ENCODE data around the gene TRIM63. TPM values are rescaled to one million over a fixed set of nuclear protein-coding genes. Genes with fewer than 3 reads are reported as not detected.
A peak's percentile ranks its signal among the peaks of the same experiment; 100 is the strongest.

TRIM63 gene
- total and polyA plus RNA-seq, 9 donors: 25.8 to 59.2 (median 41.7) TPM

DNA sequence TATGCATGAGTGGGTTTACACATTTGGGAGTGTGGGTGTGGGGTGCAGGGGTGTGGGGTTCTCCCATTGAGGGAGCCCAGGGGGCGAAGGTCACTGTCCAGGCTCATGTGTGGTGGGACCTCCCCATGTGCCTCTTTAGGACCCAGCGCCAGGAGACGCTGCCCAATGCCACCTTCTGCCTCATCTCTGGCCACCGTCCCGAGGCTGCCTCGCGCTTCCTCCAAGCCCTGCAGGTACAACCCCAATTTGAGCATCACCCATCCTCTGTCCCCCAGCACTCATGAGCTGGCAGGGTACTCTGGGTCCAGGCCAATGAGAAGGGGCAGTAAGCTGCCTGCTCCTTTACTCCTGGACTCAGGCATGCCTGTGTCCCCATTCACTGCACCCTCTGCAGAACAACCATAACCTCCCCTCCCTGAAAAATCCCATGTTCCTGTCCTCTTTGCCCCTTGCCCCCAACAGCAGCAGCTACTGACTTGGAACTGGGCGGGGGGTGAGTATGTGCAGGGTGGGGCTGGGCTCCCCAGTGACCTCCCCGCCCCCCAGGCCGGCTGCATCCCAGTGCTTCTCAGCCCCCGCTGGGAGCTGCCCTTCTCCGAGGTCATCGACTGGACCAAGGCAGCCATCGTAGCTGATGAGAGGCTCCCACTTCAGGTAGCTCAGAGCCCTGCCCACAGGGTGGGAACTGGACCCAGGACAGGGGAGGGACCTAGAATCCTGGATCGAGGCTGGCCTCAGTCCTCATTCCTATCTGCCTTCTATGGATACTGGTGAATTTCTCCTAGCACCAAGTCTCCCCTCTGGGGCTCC is 38.2 kb downstream of the TRIM63 start:
- Histone ChIP-seq H3K27ac (ENCODE audit: low read length) (no peak overlapping the region), H3K36me3 (ENCODE audit: control insufficient read depth, insufficient read depth, low read length) (no peaks in the 10 kb centered on the region), H3K27me3 (ENCODE audit: control insufficient read depth, insufficient read depth, low read length) (peaks cover 17% of the 10 kb centered on the region), H3K9me3 (replicated peaks; ENCODE audit: control insufficient read depth, low read depth, low read length) (no peaks in the 10 kb centered on the region), H3K4me3 (ENCODE audit: low read length) (no peak overlapping the region), H3K4me1 (ENCODE audit: control insufficient read depth, insufficient read depth, low read length) (peaks cover 2% of the 10 kb centered on the region)
- WGBS (ENCODE audit: insufficient coverage): 69% methylated on average over 12 of the region's 15 CpGs
- no peak for DNase-seq

DNA sequence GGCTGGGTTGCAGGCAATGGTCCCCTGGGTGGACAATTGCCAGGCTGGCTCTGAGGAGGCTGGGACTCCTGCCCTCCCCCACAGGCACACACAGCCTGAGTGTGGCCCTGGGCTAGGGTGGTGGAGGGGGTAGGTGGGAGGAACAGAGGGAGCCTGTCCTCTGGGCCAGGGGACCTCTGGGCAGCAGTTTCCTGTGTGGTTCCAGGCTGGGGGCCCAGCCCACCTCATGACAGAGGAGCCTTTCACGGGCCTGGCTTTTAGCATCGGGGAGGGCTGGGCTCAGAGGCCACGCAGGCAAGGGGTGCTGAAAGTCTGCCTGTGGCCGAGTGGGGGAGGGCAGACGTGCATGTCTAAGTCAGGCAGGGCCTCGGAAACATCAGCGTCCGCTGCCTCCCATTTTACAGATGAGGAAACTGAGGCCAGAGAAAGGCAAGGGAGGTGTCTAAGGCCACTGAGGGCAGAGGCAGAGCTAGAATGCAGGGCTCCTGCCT is 38.9 kb downstream of the TRIM63 start:
- WGBS (ENCODE audit: insufficient coverage): 63% methylated on average over 7 of the region's 8 CpGs

GRCh38 chr1:26027716-26028489 is 39.5 kb downstream of the TRIM63 start:
- WGBS (ENCODE audit: insufficient coverage): 43% methylated on average over 2 of the region's 3 CpGs
- peaks cover 12% of the 10 kb centered on the region for H3K4me1 ChIP-seq (ENCODE audit: control insufficient read depth, insufficient read depth, low read length)
- no peak for DNase-seq

More for the DNA sequence above, 38.9 kb downstream of the TRIM63 start:
- peaks cover 6% of the 10 kb centered on the region for H3K4me1 ChIP-seq (ENCODE audit: control insufficient read depth, insufficient read depth, low read length)
- no peak for DNase-seq
- no peaks in the 10 kb centered on the region for H3K36me3 ChIP-seq (ENCODE audit: control insufficient read depth, insufficient read depth, low read length)
- H3K4me3 ChIP-seq (ENCODE audit: low read length): no peak overlapping the region
- no peaks in the 10 kb centered on the region for H3K9me3 ChIP-seq (replicated peaks; ENCODE audit: control insufficient read depth, low read depth, low read length)
- no peak overlapping the region for H3K27ac ChIP-seq (ENCODE audit: low read length)
- peaks cover 10% of the 10 kb centered on the region for H3K27me3 ChIP-seq (ENCODE audit: control insufficient read depth, insufficient read depth, low read length)

GRCh38 chr1:26025517-26025916 is 41.9 kb downstream of the TRIM63 start:
- Histone ChIP-seq H3K36me3 (ENCODE audit: control insufficient read depth, insufficient read depth, low read length) (no peaks in the 10 kb centered on the region), H3K27ac (ENCODE audit: low read length) (no peak overlapping the region), H3K9me3 (replicated peaks; ENCODE audit: control insufficient read depth, low read depth, low read length) (no peaks in the 10 kb centered on the region), H3K4me1 (ENCODE audit: control insufficient read depth, insufficient read depth, low read length) (peaks cover 36% of the 10 kb centered on the region), H3K27me3 (ENCODE audit: control insufficient read depth, insufficient read depth, low read length) (no peaks in the 10 kb centered on the region), H3K4me3 (ENCODE audit: low read length) (no peak overlapping the region)
- WGBS (ENCODE audit: insufficient coverage): 60% methylated on average over 4 of the region's 5 CpGs
- no peak for DNase-seq

More at GRCh38 chr1:26027716-26028489, 39.5 kb downstream of the TRIM63 start:
- H3K9me3 ChIP-seq (replicated peaks; ENCODE audit: control insufficient read depth, low read depth, low read length): no peaks in the 10 kb centered on the region
- no peak overlapping the region for H3K27ac ChIP-seq (ENCODE audit: low read length)
- H3K27me3 ChIP-seq (ENCODE audit: control insufficient read depth, insufficient read depth, low read length): peaks cover 3% of the 10 kb centered on the region
- H3K36me3 ChIP-seq (ENCODE audit: control insufficient read depth, insufficient read depth, low read length): no peaks in the 10 kb centered on the region
- H3K4me3 ChIP-seq (ENCODE audit: low read length): no peak overlapping the region

DNA sequence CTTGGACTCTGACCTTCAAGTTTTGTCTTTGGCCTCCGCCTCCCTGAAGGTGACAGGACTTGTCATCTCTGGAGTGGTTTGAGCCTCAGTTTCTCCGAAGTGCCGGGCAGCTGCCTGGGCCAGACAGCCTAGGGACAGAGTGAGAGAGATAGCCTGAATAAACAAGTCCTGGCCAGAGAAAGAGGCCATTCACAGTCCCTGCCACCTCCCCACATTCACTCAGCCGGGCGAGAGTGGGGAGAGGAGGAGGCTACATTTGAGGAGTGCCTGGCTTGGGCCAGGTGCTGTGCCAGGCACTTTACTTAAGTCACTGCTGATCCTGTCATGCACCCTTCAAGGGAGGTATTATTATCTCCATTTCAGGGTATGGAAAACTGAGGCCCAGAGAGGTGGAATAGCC is 42.4 kb downstream of the TRIM63 start:
- Histone ChIP-seq H3K27ac (ENCODE audit: low read length) (no peak overlapping the region), H3K4me1 (ENCODE audit: control insufficient read depth, insufficient read depth, low read length) (peaks cover 40% of the 10 kb centered on the region), H3K4me3 (ENCODE audit: low read length) (no peak overlapping the region)

GRCh38 chr1:26023826-26024225 is 43.6 kb downstream of the TRIM63 start:
- H3K4me3 ChIP-seq (ENCODE audit: low read length): no peak overlapping the region
- no peak for DNase-seq
- no peak overlapping the region for H3K27ac ChIP-seq (ENCODE audit: low read length)
- no peaks in the 10 kb centered on the region for H3K27me3 ChIP-seq (ENCODE audit: control insufficient read depth, insufficient read depth, low read length)
- WGBS (ENCODE audit: insufficient coverage): 84% methylated on average over 2 of the region's 5 CpGs
- H3K9me3 ChIP-seq (replicated peaks; ENCODE audit: control insufficient read depth, low read depth, low read length): no peaks in the 10 kb centered on the region
- no peaks in the 10 kb centered on the region for H3K36me3 ChIP-seq (ENCODE audit: control insufficient read depth, insufficient read depth, low read length)
- peaks cover 44% of the 10 kb centered on the region for H3K4me1 ChIP-seq (ENCODE audit: control insufficient read depth, insufficient read depth, low read length)

More for the DNA sequence above, 42.4 kb downstream of the TRIM63 start:
- no peak for DNase-seq
- Histone ChIP-seq H3K27me3 (ENCODE audit: control insufficient read depth, insufficient read depth, low read length) (no peaks in the 10 kb centered on the region), H3K9me3 (replicated peaks; ENCODE audit: control insufficient read depth, low read depth, low read length) (no peaks in the 10 kb centered on the region), H3K36me3 (ENCODE audit: control insufficient read depth, insufficient read depth, low read length) (no peaks in the 10 kb centered on the region)
- 100% methylated on average over 1 of the region's 5 CpGs for WGBS (ENCODE audit: insufficient coverage)

GRCh38 chr1:26023009-26023408 is 44.4 kb downstream of the TRIM63 start:
- no peak overlapping the region for H3K27ac ChIP-seq (ENCODE audit: low read length)
- DNase-seq: no peak
- peaks cover 44% of the 10 kb centered on the region for H3K4me1 ChIP-seq (ENCODE audit: control insufficient read depth, insufficient read depth, low read length)
- no peaks in the 10 kb centered on the region for H3K27me3 ChIP-seq (ENCODE audit: control insufficient read depth, insufficient read depth, low read length)
- WGBS (ENCODE audit: insufficient coverage): 70% methylated on average over 6 of the region's 13 CpGs
- H3K36me3 ChIP-seq (ENCODE audit: control insufficient read depth, insufficient read depth, low read length): no peaks in the 10 kb centered on the region
- H3K4me3 ChIP-seq (ENCODE audit: low read length): no peak overlapping the region
- H3K9me3 ChIP-seq (replicated peaks; ENCODE audit: control insufficient read depth, low read depth, low read length): no peaks in the 10 kb centered on the region

DNA sequence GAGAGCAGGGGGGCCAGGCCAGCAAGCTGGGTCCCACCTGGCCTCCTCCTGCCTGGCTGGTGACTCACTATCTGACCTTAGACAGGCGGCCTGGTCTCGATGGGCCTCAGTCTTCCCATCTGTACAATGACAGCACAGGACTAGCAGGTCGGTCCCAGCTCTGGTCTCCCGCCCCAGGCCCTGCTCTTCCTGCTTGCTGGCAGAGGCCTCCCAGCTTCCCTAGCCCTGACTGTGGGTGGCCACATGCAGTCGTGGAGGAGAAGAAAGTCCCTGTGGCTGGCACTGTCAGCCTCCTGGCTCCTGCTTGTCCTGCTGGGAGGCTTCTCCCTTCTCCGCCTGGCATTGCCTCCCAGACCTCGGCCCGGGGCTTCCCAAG is 45.0 kb downstream of the TRIM63 start:
- peaks cover 50% of the 10 kb centered on the region for H3K4me1 ChIP-seq (ENCODE audit: control insufficient read depth, insufficient read depth, low read length)
- 55% methylated on average over 7 of the region's 8 CpGs for WGBS (ENCODE audit: insufficient coverage)
- no peaks in the 10 kb centered on the region for H3K9me3 ChIP-seq (replicated peaks; ENCODE audit: control insufficient read depth, low read depth, low read length)
- peak overlapping the region; percentile 87 for H3K27ac ChIP-seq (ENCODE audit: low read length)
- H3K4me3 ChIP-seq (ENCODE audit: low read length): peak overlapping the region; percentile 41
- H3K36me3 ChIP-seq (ENCODE audit: control insufficient read depth, insufficient read depth, low read length): no peaks in the 10 kb centered on the region
- DNase-seq: no peak
- no peaks in the 10 kb centered on the region for H3K27me3 ChIP-seq (ENCODE audit: control insufficient read depth, insufficient read depth, low read length)

GRCh38 chr1:26021647-26022403 is 45.6 kb downstream of the TRIM63 start, which contains the start of gene EXTL1:
Gene EXTL1 (plus strand): TSS chr1:26021775. CDS start chr1:26022647, 872 bp downstream.
- Histone ChIP-seq H3K9me3 (replicated peaks; ENCODE audit: control insufficient read depth, low read depth, low read length) (no peaks in the 10 kb centered on the region), H3K4me3 (ENCODE audit: low read length) (peak within 1 kb of the TSS; percentile 41), H3K27ac (ENCODE audit: low read length) (peak within 1 kb of the TSS; percentile 87), H3K27me3 (ENCODE audit: control insufficient read depth, insufficient read depth, low read length) (no peaks in the 10 kb centered on the region), H3K4me1 (ENCODE audit: control insufficient read depth, insufficient read depth, low read length) (peaks cover 55% of the 10 kb centered on the region), H3K36me3 (ENCODE audit: control insufficient read depth, insufficient read depth, low read length) (no peaks in the 10 kb centered on the region)
- DNase-seq: peak; percentile 91
- WGBS (ENCODE audit: insufficient coverage): 12% methylated on average over 15 of the region's 15 CpGs
